ENCODE measurements around the gene REX1BD.
A peak's percentile ranks its signal among the peaks of the same experiment; 100 is the strongest.

Gene REX1BD

GRCh38 chr19:18616023-18616422, 27.4 kb downstream of the REX1BD start:
- DNase-seq (ENCODE audit: low read depth), result no peak

- no peak for DNase-seq (ENCODE audit: low read depth)
Observed at GRCh38 chr19:18617562-18617961, 29.0 kb downstream of the REX1BD start.

- no peak for DNase-seq (ENCODE audit: low read depth)
Observed at GRCh38 chr19:18618236-18618635, 29.6 kb downstream of the REX1BD start.

DNA sequence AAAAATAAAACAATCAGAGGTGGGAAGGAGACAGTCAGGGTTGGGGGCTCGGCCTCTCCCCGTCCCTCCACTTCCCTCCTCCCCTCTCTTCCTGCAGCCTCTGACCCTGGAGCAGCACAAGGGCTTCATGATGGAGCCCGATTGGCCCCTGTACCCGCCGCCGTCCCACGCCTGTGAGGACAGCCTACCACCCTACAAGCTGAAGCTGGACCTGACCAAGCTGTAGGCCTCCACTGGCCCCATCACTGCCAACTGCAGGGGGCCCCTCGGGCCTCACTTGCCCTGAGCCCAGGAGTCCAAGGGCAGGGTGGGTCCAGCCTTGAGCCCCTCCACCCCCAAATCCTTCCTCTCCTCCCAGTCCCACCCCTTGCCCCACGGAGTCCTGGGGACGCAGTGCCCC, 31.7 kb downstream of the REX1BD start:
- DNase-seq (ENCODE audit: low read depth), result no peak

DNA sequence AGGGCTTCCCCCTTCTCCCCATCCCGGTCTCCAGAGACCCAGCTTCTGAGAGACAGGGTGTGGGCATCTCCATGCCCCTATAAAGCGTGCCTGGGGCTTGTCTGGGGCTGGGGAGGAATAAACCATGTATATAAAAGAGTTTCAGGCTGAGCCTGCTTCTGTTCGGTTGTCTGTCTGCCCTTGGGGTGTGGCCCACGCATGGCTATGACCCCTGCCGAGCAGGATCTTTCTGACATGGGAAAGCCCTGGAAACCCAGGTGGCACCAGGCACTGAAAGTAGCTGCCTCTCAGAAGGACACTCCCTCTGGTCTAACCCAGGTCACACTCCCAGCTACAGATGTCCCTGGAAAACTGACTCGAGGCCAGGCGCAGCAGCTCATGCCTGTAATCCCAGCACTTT, 32.3 kb downstream of the REX1BD start:
- DNase-seq (ENCODE audit: low read depth), result no peak

DNA sequence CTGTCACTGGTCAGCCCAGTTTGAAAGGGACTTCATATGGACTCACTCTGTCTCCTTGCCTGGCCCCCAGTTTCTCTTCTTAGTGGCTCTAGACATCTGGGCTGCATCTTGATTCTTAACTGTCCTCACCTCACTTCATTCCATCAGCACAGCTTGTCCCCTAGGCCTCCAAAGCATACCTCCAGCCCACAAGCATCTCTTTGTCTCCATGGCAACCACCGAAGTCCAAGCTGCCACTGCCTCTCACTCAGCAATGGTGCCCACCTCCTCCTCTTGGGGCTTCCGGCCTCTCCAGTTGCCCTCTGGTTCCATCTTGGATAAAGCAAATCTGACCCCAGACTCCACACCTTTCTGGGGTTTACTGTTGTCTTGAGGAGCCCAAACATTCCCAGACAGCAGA, 38.3 kb downstream of the REX1BD start:
- no peak for DNase-seq (ENCODE audit: low read depth)

GRCh38 chr19:18629166-18630088, 40.8 kb downstream of the REX1BD start:
- DNase-seq (ENCODE audit: low read depth), result no peak

DNA sequence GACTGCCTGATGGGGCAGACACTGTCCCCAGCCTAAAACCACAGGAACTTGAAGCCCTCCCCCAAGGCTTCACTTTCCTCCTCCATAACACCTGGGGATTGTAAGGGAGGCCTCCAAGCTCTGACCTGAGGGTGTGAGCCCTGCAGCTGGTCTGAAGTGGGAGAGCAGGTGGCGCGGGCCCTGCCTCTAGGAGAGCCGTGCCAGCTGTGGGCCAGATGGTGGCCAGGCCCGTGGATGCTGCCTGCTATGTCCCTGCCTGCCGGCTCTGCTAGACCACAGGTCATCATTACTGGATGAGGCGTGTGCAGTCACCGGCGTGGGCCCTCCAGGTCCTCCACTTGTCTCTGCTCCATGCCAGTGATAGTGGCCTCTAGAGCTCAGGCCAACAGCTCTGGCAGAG, 44.7 kb downstream of the REX1BD start:
- no peak for DNase-seq (ENCODE audit: low read depth)

- no peak for DNase-seq (ENCODE audit: low read depth)
Observed at GRCh38 chr19:18634612-18635297, 46.2 kb downstream of the REX1BD start.

- no peak for DNase-seq (ENCODE audit: low read depth)
Observed at GRCh38 chr19:18635831-18636182, 47.2 kb downstream of the REX1BD start.

DNA sequence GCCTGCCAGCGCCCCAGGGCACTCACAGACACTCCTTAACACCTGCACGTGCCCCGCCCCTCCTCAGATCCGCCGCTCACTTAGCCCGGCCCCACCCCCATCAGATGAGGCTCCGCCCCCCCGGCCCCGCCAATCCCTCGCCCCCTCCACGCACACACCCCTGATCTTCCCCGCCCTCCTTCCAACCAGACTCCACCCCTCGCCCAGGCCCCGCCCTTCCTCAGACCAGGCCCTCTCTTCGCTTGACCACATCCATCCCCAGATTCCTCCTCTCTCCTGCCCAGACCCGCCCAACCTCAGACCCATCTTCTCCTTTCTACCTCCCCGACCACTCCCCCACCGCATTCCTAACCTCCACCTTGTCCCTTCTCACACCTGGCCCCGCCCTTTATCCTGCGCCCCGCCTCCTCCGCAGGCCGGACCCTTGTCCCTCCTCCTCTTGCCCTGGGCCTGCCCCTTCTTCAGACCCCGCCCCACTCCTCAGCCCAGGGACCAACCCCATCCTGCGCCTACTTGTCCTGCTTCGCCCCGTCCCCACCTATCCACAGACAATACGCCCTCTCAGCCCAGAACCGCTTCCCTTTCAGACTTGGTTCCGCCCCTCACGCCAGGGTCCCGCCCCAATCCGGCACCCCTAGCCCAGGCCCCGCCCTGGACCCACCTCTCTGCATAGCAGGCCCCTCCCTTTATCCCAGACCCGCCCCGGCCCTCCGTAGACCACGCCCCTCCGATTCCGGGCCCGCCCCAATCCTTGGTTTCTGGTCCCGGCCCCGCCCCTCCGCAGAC, 47.8 kb downstream of the REX1BD start:
- DNase-seq (ENCODE audit: low read depth), result peak; percentile 96

- DNase-seq (ENCODE audit: low read depth), result no peak
Observed at GRCh38 chr19:18636969-18637629, 48.5 kb downstream of the REX1BD start, which contains the start of gene KLHL26. Gene KLHL26, plus strand, starts transcription at chr19:18637028. Its CDS starts 27 bp downstream, at chr19:18637055.

- DNase-seq (ENCODE audit: low read depth), result no peak
Observed at GRCh38 chr19:18637673-18638630, 49.4 kb downstream of the REX1BD start.

DNA sequence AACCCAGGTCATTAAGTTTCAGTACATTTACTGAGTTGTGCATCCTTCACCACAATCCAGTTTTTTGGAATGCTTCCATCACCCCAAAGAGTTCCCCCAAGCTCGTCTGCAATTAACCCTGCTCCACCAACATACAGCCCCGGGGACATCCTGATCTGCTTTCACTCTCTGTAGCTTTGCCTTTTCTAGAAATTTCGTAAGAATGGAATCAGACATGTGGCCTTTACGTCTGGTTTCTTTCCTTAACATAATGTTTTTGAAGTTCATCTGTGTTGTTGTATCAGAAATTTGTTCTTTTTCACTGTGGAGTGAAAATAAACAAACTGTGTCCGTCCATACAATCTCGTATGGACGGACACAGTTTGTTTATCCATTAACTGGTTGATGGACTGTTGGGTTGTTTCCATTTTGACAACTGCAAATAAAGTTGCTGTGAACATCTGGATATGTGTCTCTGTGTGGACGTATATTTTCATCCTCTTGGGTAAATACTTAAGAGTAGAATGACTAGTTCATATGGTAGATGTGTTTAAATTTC, 51.2 kb downstream of the REX1BD start:
- DNase-seq (ENCODE audit: low read depth), result no peak
